ENCODE results near the gene TCN2. TPM values are rescaled to one million over a fixed set of nuclear protein-coding genes. Genes with fewer than 3 reads are reported as not detected.
"Not testable (repeated sequence)": the region's sequence is repeated elsewhere in the genome, so short reads cannot be mapped to it uniquely, and the experiment has no call there.

Gene TCN2
- 4.0 TPM for polyA plus RNA-seq (2012; ENCODE audit: missing spikeins)

DNA sequence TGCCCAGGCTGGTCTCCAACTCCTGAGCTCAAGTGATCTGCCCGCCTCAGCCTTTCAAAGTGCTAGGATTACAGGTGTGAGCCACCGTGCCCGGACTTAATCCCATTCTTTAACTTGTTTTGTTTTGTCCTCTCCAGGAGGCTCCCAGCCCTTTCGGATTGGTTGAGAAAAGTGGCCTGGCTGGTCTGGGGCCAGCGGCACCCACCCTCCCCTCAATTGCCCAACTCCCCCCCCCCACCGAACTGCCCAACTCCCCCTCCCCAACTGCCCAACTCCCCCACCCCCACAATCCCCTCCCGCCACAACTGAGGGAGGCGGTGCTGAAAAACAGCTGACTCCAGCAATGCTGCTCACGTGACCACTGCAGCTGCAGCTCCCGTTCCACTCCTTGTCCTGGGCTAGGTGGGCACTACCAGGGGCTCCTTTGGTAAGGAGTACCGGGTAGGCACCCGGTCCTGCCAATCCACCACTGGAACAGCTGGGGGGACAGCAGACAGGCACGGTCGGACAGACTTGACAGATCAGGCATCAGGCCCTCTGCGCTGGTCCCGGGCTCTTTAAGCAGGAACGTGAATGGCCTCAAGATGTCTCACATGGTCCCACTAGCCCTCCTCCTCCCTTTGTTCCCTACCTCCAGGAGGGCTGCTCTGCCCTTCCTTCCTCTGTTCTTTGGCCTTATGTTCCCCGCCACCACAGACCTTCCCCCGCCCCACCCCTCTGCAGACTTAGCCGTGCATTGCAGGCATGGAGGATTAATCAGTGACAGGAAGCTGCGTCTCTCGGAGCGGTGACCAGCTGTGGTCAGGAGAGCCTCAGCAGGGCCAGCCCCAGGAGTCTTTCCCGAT is at the start of gene TCN2:
TSS of gene TCN2 (plus strand) at position 720 of the 845 bp plus-strand sequence. CDS start 158 bp downstream, outside the sequence.
- FAIRE-seq, result peak; percentile 72
- no peak for DNase-seq (ENCODE audit: insufficient read length)
- TF ChIP-seq TAF1 (IDR thresholded peaks at IDR 0.05; ENCODE audit: borderline replicate concordance, low read depth, low read length) (no peak), POLR2A (IDR thresholded peaks at IDR 0.05; ENCODE audit: low read depth, low read length) (0 out of 2 replicates have a peak, but pooled peaks have one; percentile 18)

DNA sequence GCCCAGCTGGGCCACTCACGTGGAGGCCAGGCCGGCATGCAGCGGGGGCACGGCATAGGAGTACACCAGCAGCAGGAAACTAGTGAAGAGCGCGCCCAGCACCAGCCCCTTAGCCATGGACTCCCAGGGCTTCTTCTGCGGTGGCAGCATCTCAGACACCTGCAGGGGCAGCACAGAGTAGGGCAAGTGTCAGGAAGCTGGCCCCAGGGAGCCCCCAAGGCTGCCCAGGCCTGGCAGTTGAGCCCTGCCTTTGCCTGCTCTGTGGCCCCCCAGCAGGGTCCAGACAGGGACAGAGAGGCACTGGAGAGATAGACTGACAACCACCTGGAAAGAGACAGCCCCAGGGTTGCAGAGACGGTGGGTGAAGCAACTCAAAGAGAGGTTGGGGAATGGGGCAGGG is 49.7 kb upstream of the TCN2 start:
- DNase-seq (ENCODE audit: insufficient read length) (no peak), FAIRE-seq (no peak)
- no peak for TF ChIP-seq POLR2AphosphoS5 (IDR thresholded peaks at IDR 0.05; ENCODE audit: low read depth, low read length)
- TF ChIP-seq POLR2A (IDR thresholded peaks at IDR 0.05; ENCODE audit: low read depth, low read length), result no peak
- TF ChIP-seq TAF1 (IDR thresholded peaks at IDR 0.05; ENCODE audit: borderline replicate concordance, low read depth, low read length), result no peak

DNA sequence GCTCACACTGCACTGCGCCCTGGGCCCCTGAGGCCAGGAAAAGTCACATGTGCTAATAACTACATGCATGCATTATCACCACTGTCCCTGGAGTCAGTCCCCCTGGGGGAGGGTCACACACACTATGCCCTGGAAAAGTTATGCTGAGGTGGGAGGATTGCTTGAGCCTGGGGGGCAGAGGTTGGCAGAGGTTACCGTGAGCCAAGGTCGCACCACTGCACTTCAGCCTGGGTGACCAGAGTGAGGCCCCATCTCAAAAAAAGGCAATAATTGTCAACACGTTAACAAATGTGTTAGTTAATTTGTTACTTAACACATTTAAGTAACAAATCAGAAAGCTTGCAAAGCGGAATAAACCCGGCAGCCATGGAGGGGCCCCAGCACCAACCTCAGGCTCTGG is 47.1 kb upstream of the TCN2 start:
- TF ChIP-seq POLR2A (IDR thresholded peaks at IDR 0.05; ENCODE audit: low read depth, low read length) (no peak), POLR2AphosphoS5 (IDR thresholded peaks at IDR 0.05; ENCODE audit: low read depth, low read length) (no peak), TAF1 (IDR thresholded peaks at IDR 0.05; ENCODE audit: borderline replicate concordance, low read depth, low read length) (no peak)
- FAIRE-seq (no peak), DNase-seq (ENCODE audit: insufficient read length) (no peak)

DNA sequence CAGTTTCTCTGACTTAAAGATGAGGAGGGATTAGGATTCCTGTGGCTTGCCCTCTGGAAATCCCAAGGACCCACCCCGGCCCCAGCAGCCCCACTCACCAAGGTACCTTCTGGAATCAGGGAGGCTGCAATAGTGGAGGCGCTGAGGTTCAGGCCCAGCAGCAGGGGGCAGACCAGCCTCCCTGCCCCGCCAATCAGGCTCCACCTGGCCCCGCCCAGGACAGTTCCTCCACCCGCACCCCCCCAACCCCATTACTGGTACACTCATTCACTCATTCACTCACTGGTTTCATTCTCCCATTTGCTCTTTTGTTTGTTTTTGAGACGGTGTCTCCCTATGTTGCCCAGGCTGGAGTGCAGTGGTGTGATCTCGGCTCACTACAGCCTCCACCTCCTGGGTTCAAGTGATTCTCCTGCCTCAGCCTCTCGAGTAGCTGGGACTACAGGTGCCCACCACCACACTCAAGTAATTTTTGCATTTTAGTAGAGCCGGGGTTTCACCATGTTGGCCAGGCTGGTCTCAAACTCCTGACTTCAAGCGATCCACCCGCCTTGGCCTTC is 46.3 kb upstream of the TCN2 start:
- not testable (repeated sequence) for FAIRE-seq; DNase-seq (ENCODE audit: insufficient read length)

GRCh38 chr22:30561402-30562189 is 45.4 kb upstream of the TCN2 start:
- no peak for FAIRE-seq
- no peak for DNase-seq (ENCODE audit: insufficient read length)
- TF ChIP-seq POLR2AphosphoS5 (IDR thresholded peaks at IDR 0.05; ENCODE audit: low read depth, low read length) (no peak), POLR2A (IDR thresholded peaks at IDR 0.05; ENCODE audit: low read depth, low read length) (no peak), TAF1 (IDR thresholded peaks at IDR 0.05; ENCODE audit: borderline replicate concordance, low read depth, low read length) (no peak)

DNA sequence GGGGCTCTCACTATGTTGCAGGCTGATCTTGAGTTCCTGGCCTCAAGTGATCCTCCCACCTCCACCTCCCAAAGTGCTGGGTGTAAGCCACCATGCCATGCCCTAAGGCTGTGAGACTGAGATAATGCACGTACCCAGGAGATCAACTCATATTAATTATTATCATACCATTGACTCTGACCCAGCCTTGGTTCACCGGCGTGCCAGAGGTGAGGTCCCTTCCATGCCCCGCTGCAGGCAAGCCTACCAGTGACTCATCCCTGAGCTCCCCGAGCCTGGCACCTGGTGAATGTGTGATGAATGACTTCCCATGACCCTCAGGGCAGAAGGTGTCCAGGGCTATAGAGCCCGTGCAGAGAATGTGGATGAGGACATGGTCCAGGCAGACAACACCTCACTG is 44.6 kb upstream of the TCN2 start:
- DNase-seq (ENCODE audit: insufficient read length) (no peak), FAIRE-seq (no peak)
- TF ChIP-seq TAF1 (IDR thresholded peaks at IDR 0.05; ENCODE audit: borderline replicate concordance, low read depth, low read length) (no peak), POLR2AphosphoS5 (IDR thresholded peaks at IDR 0.05; ENCODE audit: low read depth, low read length) (no peak), POLR2A (IDR thresholded peaks at IDR 0.05; ENCODE audit: low read depth, low read length) (no peak)

DNA sequence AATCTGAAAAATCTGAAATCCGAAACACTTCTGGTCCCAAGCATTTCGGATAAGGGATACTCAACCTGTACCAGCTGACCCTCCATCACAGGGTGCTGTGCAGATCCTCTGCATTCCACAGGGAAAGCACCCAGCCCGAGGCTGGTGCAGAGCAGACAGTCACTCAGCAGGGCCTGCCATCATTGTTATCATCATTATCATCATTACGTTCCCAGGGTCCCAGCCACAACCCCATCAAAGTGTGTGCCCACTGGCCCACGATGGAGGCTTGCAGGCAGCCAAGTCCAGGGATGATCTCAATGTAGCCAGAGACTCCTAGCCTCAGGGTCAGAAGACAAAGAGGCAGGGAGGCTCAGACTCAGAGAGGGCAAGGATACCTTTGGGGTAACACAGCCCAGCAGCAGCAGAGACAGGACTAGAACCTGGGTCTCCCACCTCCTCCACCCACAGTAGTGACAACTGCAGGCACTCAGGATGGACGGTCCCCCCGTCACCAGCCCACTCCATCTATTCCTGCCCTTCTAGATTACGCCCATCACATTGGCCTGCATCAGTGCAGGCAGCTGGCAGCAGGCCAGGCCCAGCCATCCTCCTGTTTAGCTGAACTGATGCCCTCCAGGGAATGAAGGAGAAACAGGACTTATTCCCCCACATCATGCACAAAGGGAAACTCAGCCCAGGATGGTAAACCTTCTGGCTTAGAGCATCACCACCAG is 42.8 kb upstream of the TCN2 start:
- TF ChIP-seq TAF1 (IDR thresholded peaks at IDR 0.05; ENCODE audit: borderline replicate concordance, low read depth, low read length) (no peak), POLR2A (IDR thresholded peaks at IDR 0.05; ENCODE audit: low read depth, low read length) (no peak), POLR2AphosphoS5 (IDR thresholded peaks at IDR 0.05; ENCODE audit: low read depth, low read length) (no peak)
- DNase-seq (ENCODE audit: insufficient read length), result no peak
- FAIRE-seq, result no peak

DNA sequence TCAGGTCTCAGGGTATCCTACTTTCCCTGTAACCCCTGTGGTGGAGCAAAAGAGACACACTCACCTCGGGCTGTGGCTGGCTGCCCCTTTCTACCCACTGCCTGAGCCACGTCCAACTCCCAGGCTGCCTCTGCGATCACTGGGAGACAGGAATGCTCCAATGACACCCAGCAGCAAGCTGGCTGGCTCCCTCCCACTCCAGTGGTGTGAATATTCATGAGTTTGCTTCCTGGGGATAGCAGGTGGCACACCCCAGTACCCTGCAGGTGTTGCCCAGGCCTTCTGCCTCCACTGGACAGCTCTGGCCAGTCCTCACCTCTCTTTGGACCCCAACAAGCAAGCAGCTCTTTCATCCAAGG is 42.2 kb upstream of the TCN2 start:
- no peak for DNase-seq (ENCODE audit: insufficient read length)
- TF ChIP-seq POLR2AphosphoS5 (IDR thresholded peaks at IDR 0.05; ENCODE audit: low read depth, low read length) (no peak), POLR2A (IDR thresholded peaks at IDR 0.05; ENCODE audit: low read depth, low read length) (no peak), TAF1 (IDR thresholded peaks at IDR 0.05; ENCODE audit: borderline replicate concordance, low read depth, low read length) (no peak)
- no peak for FAIRE-seq

DNA sequence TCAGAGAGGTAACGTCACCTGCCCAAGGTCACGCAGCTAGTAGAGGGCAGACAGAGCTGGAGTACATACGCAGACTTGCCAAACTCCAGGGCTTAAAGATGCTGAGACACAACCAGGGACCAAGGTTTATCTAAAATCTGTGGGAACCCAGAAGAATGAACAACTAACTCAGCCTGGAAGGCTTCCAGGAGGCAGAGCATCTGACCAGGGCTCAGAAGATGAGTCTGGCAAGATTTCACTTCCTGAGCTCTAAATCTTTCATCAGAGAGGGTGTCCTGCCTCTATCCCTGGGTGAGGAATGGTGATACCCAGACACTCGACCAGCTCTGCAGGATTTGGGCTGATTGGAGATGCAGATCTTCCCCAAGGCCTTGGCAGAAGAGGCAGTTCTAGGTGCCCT is 41.6 kb upstream of the TCN2 start:
- FAIRE-seq (no peak), DNase-seq (ENCODE audit: insufficient read length) (no peak)
- TF ChIP-seq TAF1 (IDR thresholded peaks at IDR 0.05; ENCODE audit: borderline replicate concordance, low read depth, low read length), result no peak
- TF ChIP-seq POLR2A (IDR thresholded peaks at IDR 0.05; ENCODE audit: low read depth, low read length), result no peak
- TF ChIP-seq POLR2AphosphoS5 (IDR thresholded peaks at IDR 0.05; ENCODE audit: low read depth, low read length), result no peak

- no peak for DNase-seq (ENCODE audit: insufficient read length)
- TF ChIP-seq TAF1 (IDR thresholded peaks at IDR 0.05; ENCODE audit: borderline replicate concordance, low read depth, low read length) (no peak), POLR2A (IDR thresholded peaks at IDR 0.05; ENCODE audit: low read depth, low read length) (no peak), POLR2AphosphoS5 (IDR thresholded peaks at IDR 0.05; ENCODE audit: low read depth, low read length) (no peak)
- FAIRE-seq, result no peak
Measured at GRCh38 chr22:30566125-30566524, 40.8 kb upstream of the TCN2 start.

GRCh38 chr22:30567277-30567676 is 39.7 kb upstream of the TCN2 start:
- DNase-seq (ENCODE audit: insufficient read length); FAIRE-seq: not testable (repeated sequence)

Data from GM12892 (cell line).